Testis (tissue), 2 donors: ENCODE data around the gene MORF4L2.

Experiments
- POLR2A ChIP-seq: fragments of 450-650 bp; IDR thresholded peaks from one replicate; pipeline ENCODE4 v1.6.1; 2017; ENCODE audit warnings: antibody characterized with exemption, mild to moderate bottlenecking, moderate library complexity
- TF ChIP-seq, protein P1 (sequence below), 3 experiments: fragments of 450-650 bp in 2 of 3; fragments of 200-600 bp in 1 of 3; sonication (generic) in 1 of 3; IDR thresholded peaks; one replicate each; pipeline ENCODE4 v1.5.1; 2016 to 2019; ENCODE audit warnings: antibody characterized with exemption in 3 of 3, mild to moderate bottlenecking in 2 of 3, moderate library complexity in 1 of 3

DNA sequence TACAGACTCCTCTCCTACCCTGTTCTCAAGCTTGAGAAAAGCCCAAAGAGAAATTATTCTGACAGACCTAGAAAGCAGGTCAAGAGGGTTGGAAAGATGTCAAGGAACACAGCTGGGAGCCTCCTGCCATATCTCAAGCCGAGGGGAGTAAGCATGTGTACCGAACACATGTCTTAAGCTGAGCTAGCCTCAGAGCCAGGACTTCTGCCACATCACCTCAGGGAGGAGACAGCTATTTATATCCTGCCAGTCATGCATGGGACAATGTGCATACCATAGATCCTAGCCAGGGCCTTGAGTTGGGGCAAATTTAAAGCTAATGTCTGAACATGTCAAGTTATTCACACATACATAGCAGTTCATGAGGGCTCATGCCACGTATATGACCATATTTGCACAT lies 36.0 kb upstream of the MORF4L2 start:
- TF ChIP-seq, protein P1, sequence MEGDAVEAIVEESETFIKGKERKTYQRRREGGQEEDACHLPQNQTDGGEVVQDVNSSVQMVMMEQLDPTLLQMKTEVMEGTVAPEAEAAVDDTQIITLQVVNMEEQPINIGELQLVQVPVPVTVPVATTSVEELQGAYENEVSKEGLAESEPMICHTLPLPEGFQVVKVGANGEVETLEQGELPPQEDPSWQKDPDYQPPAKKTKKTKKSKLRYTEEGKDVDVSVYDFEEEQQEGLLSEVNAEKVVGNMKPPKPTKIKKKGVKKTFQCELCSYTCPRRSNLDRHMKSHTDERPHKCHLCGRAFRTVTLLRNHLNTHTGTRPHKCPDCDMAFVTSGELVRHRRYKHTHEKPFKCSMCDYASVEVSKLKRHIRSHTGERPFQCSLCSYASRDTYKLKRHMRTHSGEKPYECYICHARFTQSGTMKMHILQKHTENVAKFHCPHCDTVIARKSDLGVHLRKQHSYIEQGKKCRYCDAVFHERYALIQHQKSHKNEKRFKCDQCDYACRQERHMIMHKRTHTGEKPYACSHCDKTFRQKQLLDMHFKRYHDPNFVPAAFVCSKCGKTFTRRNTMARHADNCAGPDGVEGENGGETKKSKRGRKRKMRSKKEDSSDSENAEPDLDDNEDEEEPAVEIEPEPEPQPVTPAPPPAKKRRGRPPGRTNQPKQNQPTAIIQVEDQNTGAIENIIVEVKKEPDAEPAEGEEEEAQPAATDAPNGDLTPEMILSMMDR (IDR thresholded peaks at IDR 0.05): no peak
- no peak for TF ChIP-seq POLR2A
